Measurements from ENCODE around the gene PTTG1. TPM values are rescaled to one million over a fixed set of nuclear protein-coding genes. Genes with fewer than 3 reads are reported as not detected.

PTTG1 gene
- total and polyA plus RNA-seq, 2 of the 8 experiments (the other 6 are each of a cell fraction or from before 2014, with no cell fraction given): 240 to 478 TPM

- Histone ChIP-seq H2AK5ac (ENCODE audit: low read depth, low read length) (no peak overlapping the region), H2BK5ac (ENCODE audit: low read depth, low read length) (no peak overlapping the region), H2BK12ac (ENCODE audit: low read depth, low read length) (no peak overlapping the region), H2BK20ac (ENCODE audit: low read length) (no peak overlapping the region), H3K27ac (ENCODE audit: low read depth, low read length) (no peak overlapping the region), H3K56ac (replicated peaks; ENCODE audit: insufficient read length, low read depth, low read length) (no peak overlapping the region), H3K14ac (ENCODE audit: insufficient read length) (no peak overlapping the region), H3K79me2 (ENCODE audit: control insufficient read depth in 1 of 2, insufficient read depth in 2 of 2, low read length in 2 of 2) (no peaks in the 10 kb centered on the region), H4K91ac (replicated peaks; ENCODE audit: insufficient read length, low read length) (no peak overlapping the region), H3K27me3 (replicated peaks in 1 of 4; ENCODE audit: control insufficient read depth in 3 of 4, extremely low read depth in 1 of 4, insufficient read depth in 3 of 4, low read length in 3 of 4) (peaks cover 0 to 1% (median 0%) of the 10 kb centered on the region in 4 experiments; a peak in 1 of 7 replicates), H2AFZ (ENCODE audit: low read length) (no peak overlapping the region), H3K9me3 (ENCODE audit: insufficient read depth in 2 of 2, low read depth in 1 of 2, low read length in 1 of 2) (no peaks in the 10 kb centered on the region), H3K23me2 (ENCODE audit: low read depth, low read length) (no peaks in the 10 kb centered on the region), H3K79me1 (ENCODE audit: low read depth, low read length) (no peaks in the 10 kb centered on the region), H3K4me2 (ENCODE audit: insufficient read depth in 1 of 2, low read depth in 2 of 2, low read length in 2 of 2) (no peak overlapping the region), H4K20me1 (replicated peaks in 1 of 2; ENCODE audit: control insufficient read depth in 1 of 2, insufficient read depth in 2 of 2, low read length in 2 of 2) (peaks cover 0 to 2% of the 10 kb centered on the region in 2 experiments), H2BK15ac (ENCODE audit: low read length) (no peak overlapping the region), H3K4me1 (replicated peaks in 1 of 4; ENCODE audit: control insufficient read depth in 3 of 4, insufficient read depth in 4 of 4, low read length in 3 of 4) (no peaks in the 10 kb centered on the region), H4K8ac (ENCODE audit: extremely low read depth, insufficient read depth, low read length) (no peak overlapping the region), H3K18ac (ENCODE audit: extremely low read depth, low read length) (no peak overlapping the region), H3K4me3 (ENCODE audit: extremely low read depth in 1 of 4, insufficient read depth in 2 of 4, low read depth in 3 of 4, low read length in 4 of 4) (no peak overlapping the region), H3K23ac (ENCODE audit: insufficient read length) (no peak overlapping the region), H3K9ac (replicated peaks in 1 of 4; ENCODE audit: extremely low read depth in 1 of 4, low read depth in 3 of 4, low read length in 3 of 4) (no peak overlapping the region), H3K36me3 (ENCODE audit: control insufficient read depth in 2 of 4, insufficient read depth in 4 of 4, low read length in 3 of 4) (no peaks in the 10 kb centered on the region), H2BK120ac (replicated peaks; ENCODE audit: low read depth, low read length) (no peak overlapping the region), H3K4ac (replicated peaks; ENCODE audit: insufficient read length, low read depth, low read length) (no peak overlapping the region), H4K5ac (ENCODE audit: insufficient read length, low read depth, low read length) (no peak overlapping the region)
- CTCF ChIA-PET (ENCODE audit: partially characterized antibody): no interaction called here
- POLR2A ChIA-PET (ENCODE audit: partially characterized antibody): no interaction called here
- DNase-seq (ENCODE audit: low read depth in 1 of 2, low spot score in 2 of 2) (no peak), FAIRE-seq (no peak)
- whole genome bisulfite sequencing, 2 experiments (ENCODE audit: extremely low coverage in 1 of 2, insufficient coverage in 1 of 2, insufficient read length in 1 of 2, insufficient replicate concordance in 2 of 2, low coverage in 1 of 2, low lambda C conversion rate in 2 of 2, missing lambda C conversion rate in 1 of 2): 79% methylated on average over 1 of the region's 1 CpG; no CpG with 5 or more reads in 1 of the 2 experiments
- TF ChIP-seq SAP30 (IDR thresholded peaks at IDR 0.05; ENCODE audit: insufficient read depth, insufficient replicate concordance, low read length): no peak
- no peak for TF ChIP-seq NANOG (IDR thresholded peaks at IDR 0.05; ENCODE audit: insufficient read depth, low read depth, low read length, poor library complexity, severe bottlenecking)
Measured at GRCh38 chr5:160387445-160387844, 34.2 kb upstream of the PTTG1 start.
